Stimulated activated CD4-positive, alpha-beta T cell treated with anti-CD3 and anti-CD28 coated beads, Interleukin-12 subunit alpha, Interleukin-12 subunit beta, amount 100 ng/mL, for 48 hours (primary cell): Measurements from ENCODE around the gene NME7.
"Not testable (repeated sequence)": the region's sequence is repeated elsewhere in the genome, so short reads cannot be mapped to it uniquely, and the experiment has no call there.

Experiments
- DNase-seq, 3 donors: peaks; one replicate each; pipeline ENCODE4 v3.0.0-alpha.2; 2020; ENCODE audit warnings: low read depth in 2 of 3, low spot score in 1 of 3

The NME7 gene

GRCh38 chr1:169133228-169133576, 234.4 kb downstream of the NME7 start:
- DNase-seq = no peak

- no peak for DNase-seq
Observed at GRCh38 chr1:169132512-169133227, 234.9 kb downstream of the NME7 start.

- DNase-seq = no peak
Observed at GRCh38 chr1:169130683-169131082, 236.9 kb downstream of the NME7 start.

GRCh38 chr1:169129109-169129784, 238.3 kb downstream of the NME7 start:
- no peak for DNase-seq

GRCh38 chr1:169128562-169128961, 239.0 kb downstream of the NME7 start:
- no peak for DNase-seq

- no peak for DNase-seq
Observed at GRCh38 chr1:169127305-169127704, 240.3 kb downstream of the NME7 start.

- no peak for DNase-seq
Observed at GRCh38 chr1:169126335-169126734, 241.3 kb downstream of the NME7 start.

GRCh38 chr1:169125597-169125996, 242.0 kb downstream of the NME7 start:
- not testable (repeated sequence) for DNase-seq

GRCh38 chr1:169124459-169124858, 243.1 kb downstream of the NME7 start:
- no peak for DNase-seq

- DNase-seq = no peak
Observed at GRCh38 chr1:169122976-169123375, 244.6 kb downstream of the NME7 start.

- no peak for DNase-seq
Observed at GRCh38 chr1:169121146-169121923, 246.3 kb downstream of the NME7 start.

GRCh38 chr1:169120066-169120465, 247.5 kb downstream of the NME7 start:
- no peak for DNase-seq

GRCh38 chr1:169119405-169119804, 248.2 kb downstream of the NME7 start:
- DNase-seq = no peak

- no peak for DNase-seq
Observed at GRCh38 chr1:169118227-169118626, 249.4 kb downstream of the NME7 start.

- no peak for DNase-seq
Observed at GRCh38 chr1:169117599-169117998, 250.0 kb downstream of the NME7 start.

GRCh38 chr1:169117014-169117413, 250.6 kb downstream of the NME7 start:
- DNase-seq = no peak

GRCh38 chr1:169115891-169116585, 251.6 kb downstream of the NME7 start:
- DNase-seq = peak in 1 of 3 donors; percentile 8

GRCh38 chr1:169113613-169114119, 253.9 kb downstream of the NME7 start:
- DNase-seq = no peak

GRCh38 chr1:169112241-169112640, 255.4 kb downstream of the NME7 start:
- DNase-seq = no peak

- no peak for DNase-seq
Observed at GRCh38 chr1:169111472-169111871, 256.1 kb downstream of the NME7 start.
